OCI-LY7 (cell line): Measurements from ENCODE around the gene EPB41L2. TPM values are rescaled to one million over a fixed set of nuclear protein-coding genes. Genes with fewer than 3 reads are reported as not detected.

Experiments
- BruUV-seq: library from RNA; stranded (reverse); fragments of 400-500 nt; replicated peaks from 2 replicates; lab custom pipeline; 2021; lab: Mats Ljungman, UMichigan
- CTCF ChIA-PET: fragments of 300-600 bp; sonication (Branson Sonifier 250); formaldehyde crosslinking; loops from one replicate; lab custom pipeline; 2022; ENCODE audit warnings: antibody characterized with exemption; ENCODE audit not compliant: unreplicated experiment; lab: Charles Lee
- POLR2A ChIA-PET: fragments of 300-600 bp; sonication (Branson Sonifier 250); formaldehyde crosslinking; loops from one replicate; lab custom pipeline; 2022; ENCODE audit warnings: antibody characterized with exemption; lab: Charles Lee
- DNase-seq: peaks from one replicate; pipeline ENCODE4 v3.0.0-alpha.2; 2015; ENCODE audit warnings: low spot score
- H2AFZ ChIP-seq: fragments of 200-600 bp; sonication (generic), shearing (Covaris generic); 2 replicates; pipeline ENCODE4 v1.6.1; 2014; ENCODE audit warnings: mild to moderate bottlenecking, antibody characterized with exemption, low read length, moderate library complexity
- H3K27ac ChIP-seq: fragments of 200-600 bp; sonication (generic); 2 replicates; pipeline ENCODE4 v1.5.1; 2014; ENCODE audit warnings: mixed run types, low read depth, mild to moderate bottlenecking, moderate library complexity, low read length, inconsistent platforms; ENCODE audit not compliant: poor library complexity, severe bottlenecking
- H3K36me3 ChIP-seq: fragments of 200-600 bp; sonication (generic); 2 replicates; pipeline ENCODE4 v1.6.1; 2014; ENCODE audit warnings: mild to moderate bottlenecking, antibody characterized with exemption, low read length, moderate library complexity, mixed read lengths; ENCODE audit not compliant: insufficient read depth
- H3K4me1 ChIP-seq: fragments of 200-600 bp; sonication (generic); 2 replicates; pipeline ENCODE4 v1.5.1; 2014; ENCODE audit warnings: mild to moderate bottlenecking, low read length; ENCODE audit not compliant: insufficient read depth, poor library complexity, severe bottlenecking
- H3K4me2 ChIP-seq: fragments of 200-600 bp; sonication (generic); 2 replicates; pipeline ENCODE4 v1.6.1; 2014; ENCODE audit warnings: mild to moderate bottlenecking, low read length
- H3K4me3 ChIP-seq: fragments of 200-600 bp; sonication (generic); 2 replicates; pipeline ENCODE4 v1.5.1; 2014; ENCODE audit warnings: mild to moderate bottlenecking, low read depth, low read length; ENCODE audit not compliant: poor library complexity, severe bottlenecking
- H3K79me2 ChIP-seq: fragments of 200-600 bp; sonication (generic); 2 replicates; pipeline ENCODE4 v1.6.1; 2016; ENCODE audit warnings: low read depth, mild to moderate bottlenecking, low read length, moderate library complexity, mixed read lengths; ENCODE audit not compliant: insufficient read depth
- H3K9me2 ChIP-seq: fragments of 200-600 bp; sonication (generic); 2 replicates; pipeline ENCODE4 v1.6.1; 2016; ENCODE audit warnings: mild to moderate bottlenecking, low read length, mixed read lengths; ENCODE audit not compliant: insufficient read depth
- H3K9me3 ChIP-seq: fragments of 200-600 bp; sonication (generic); 2 replicates; pipeline ENCODE4 v1.6.1; 2014; ENCODE audit warnings: mild to moderate bottlenecking, mixed run types, low read length, mixed read lengths
- H4K20me1 ChIP-seq: fragments of 200-600 bp; sonication (generic); 2 replicates; pipeline ENCODE4 v1.6.1; 2014; ENCODE audit warnings: mild to moderate bottlenecking, antibody characterized with exemption, low read length, moderate library complexity, mixed read lengths; ENCODE audit not compliant: insufficient read depth
- EZH2phosphoT487 ChIP-seq: fragments of 200-600 bp; sonication (generic); IDR thresholded peaks from 2 replicates; pipeline ENCODE4 v1.6.1; 2018; ENCODE audit warnings: low read depth, borderline replicate concordance, mild to moderate bottlenecking, mixed run types, antibody characterized with exemption, low read length, moderate library complexity, mixed read lengths
- intact Hi-C: fragments of 100-400 bp; cut with micrococcal nuclease; formaldehyde crosslinking; loops from one replicate; pipeline ENCODE4 v1.10.0; 2022; ENCODE audit not compliant: unreplicated experiment
- total RNA-seq, 2 experiments: library from RNA; depleted of rRNA in 1 of 2; stranded (reverse); fragments of >200 nt in 1 of 2; shearing (Covaris generic) in 1 of 2; gene quantifications; 2 replicates each; pipeline ENCODE4 v1.2.3, GENCODE V29; 2014 to 2022
- TF ChIP-seq, protein P1 (sequence below): fragments of 200-600 bp; sonication (generic); conservative IDR thresholded peaks from 2 replicates; pipeline ENCODE4 v1.5.1; 2014; ENCODE audit warnings: mild to moderate bottlenecking, antibody characterized with exemption, low read length, moderate library complexity, mixed read lengths

The EPB41L2 gene
- total RNA-seq, 2 experiments from 2014 or later: 36.7 to 138 TPM

DNA sequence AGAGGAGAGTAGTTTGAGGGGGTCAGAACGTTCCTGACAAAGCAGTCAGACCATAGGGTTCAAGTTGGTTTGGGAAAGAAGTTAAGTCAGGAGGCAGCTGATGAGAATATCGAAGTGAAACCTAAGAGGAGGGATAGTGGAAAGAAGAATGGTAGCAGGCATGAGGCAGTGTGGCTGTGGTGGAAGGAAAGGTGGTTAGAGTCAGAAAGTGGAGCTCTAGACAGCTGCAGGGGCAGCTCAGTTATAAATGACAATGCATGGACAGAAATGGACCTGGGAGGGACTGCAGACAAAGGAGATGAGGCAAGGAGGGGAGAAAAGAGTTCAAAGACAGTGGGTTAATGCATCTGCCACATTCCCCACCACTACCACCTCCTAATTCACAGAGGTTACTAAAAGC lies 169.3 kb downstream of the EPB41L2 start:
- intact Hi-C loops: no loop called here
- Histone ChIP-seq H4K20me1 (no peaks in the 10 kb centered on the region), H3K9me3 (no peaks in the 10 kb centered on the region), H3K36me3 (peaks cover 19% of the 10 kb centered on the region; the same call in 1 of the 2 replicates), H3K9me2 (no peaks in the 10 kb centered on the region), H2AFZ (no peak overlapping the region), H3K4me1 (no peaks in the 10 kb centered on the region), H3K4me2 (no peak overlapping the region), H3K4me3 (no peak overlapping the region), H3K79me2 (no peaks in the 10 kb centered on the region), H3K27ac (no peak overlapping the region)
- no TSS peak for BruUV-seq
- ChIA-PET CTCF (interaction anchor here (1.5 kb wide), 1 partner anchor 9 kb away, joined by 3 read pairs; no protein-coding TSS in a partner anchor), POLR2A (interaction anchor here (0.5 to 0.8 kb wide), 2 partner anchors 10 to 536 kb away, joined by 3 read pairs; no protein-coding TSS in a partner anchor)
- no peak for DNase-seq
- TF ChIP-seq, protein P1, sequence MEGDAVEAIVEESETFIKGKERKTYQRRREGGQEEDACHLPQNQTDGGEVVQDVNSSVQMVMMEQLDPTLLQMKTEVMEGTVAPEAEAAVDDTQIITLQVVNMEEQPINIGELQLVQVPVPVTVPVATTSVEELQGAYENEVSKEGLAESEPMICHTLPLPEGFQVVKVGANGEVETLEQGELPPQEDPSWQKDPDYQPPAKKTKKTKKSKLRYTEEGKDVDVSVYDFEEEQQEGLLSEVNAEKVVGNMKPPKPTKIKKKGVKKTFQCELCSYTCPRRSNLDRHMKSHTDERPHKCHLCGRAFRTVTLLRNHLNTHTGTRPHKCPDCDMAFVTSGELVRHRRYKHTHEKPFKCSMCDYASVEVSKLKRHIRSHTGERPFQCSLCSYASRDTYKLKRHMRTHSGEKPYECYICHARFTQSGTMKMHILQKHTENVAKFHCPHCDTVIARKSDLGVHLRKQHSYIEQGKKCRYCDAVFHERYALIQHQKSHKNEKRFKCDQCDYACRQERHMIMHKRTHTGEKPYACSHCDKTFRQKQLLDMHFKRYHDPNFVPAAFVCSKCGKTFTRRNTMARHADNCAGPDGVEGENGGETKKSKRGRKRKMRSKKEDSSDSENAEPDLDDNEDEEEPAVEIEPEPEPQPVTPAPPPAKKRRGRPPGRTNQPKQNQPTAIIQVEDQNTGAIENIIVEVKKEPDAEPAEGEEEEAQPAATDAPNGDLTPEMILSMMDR: no peak
- no peak for TF ChIP-seq EZH2phosphoT487

DNA sequence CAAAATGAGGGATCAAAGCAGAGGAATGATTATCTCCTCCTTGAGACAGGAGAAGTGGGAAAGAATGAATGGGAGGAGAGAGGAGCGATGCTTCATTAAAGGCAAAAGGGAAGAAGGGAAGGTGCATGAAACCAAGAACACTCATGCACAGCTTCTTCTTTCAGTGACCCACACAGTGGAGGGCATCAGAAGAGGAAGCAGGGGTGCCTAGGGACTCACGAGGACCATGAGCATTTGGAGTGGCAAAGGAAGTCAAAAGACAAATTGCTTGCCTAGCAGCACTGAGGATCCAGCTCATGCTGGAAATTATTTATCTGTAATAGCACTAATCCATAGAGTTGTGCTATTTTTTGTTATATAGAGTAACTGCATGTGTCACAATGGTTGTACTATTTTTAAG lies 169.8 kb downstream of the EPB41L2 start:
- TF ChIP-seq EZH2phosphoT487: no peak
- TF ChIP-seq, protein P1: no peak
- no peaks in the 10 kb centered on the region for H3K9me2 ChIP-seq
- POLR2A ChIA-PET: interaction anchor here (0.5 to 0.8 kb wide), 3 partner anchors 10 to 535 kb away, joined by 3 to 5 read pairs (median 3); no protein-coding TSS in a partner anchor
- intact Hi-C loops: no loop called here
- CTCF ChIA-PET: interaction anchor here (0.5 to 1.5 kb wide), 2 partner anchors 10 to 685 kb away, joined by 3 read pairs; no protein-coding TSS in a partner anchor
- H4K20me1 ChIP-seq: no peaks in the 10 kb centered on the region
- H3K79me2 ChIP-seq: no peaks in the 10 kb centered on the region
- peaks cover 18% of the 10 kb centered on the region; the same call in 1 of the 2 replicates for H3K36me3 ChIP-seq
- no peak overlapping the region for H3K4me3 ChIP-seq
- no peak overlapping the region for H3K27ac ChIP-seq
- BruUV-seq: no TSS peak
- no peak overlapping the region for H3K4me2 ChIP-seq
- no peak overlapping the region for H2AFZ ChIP-seq
- H3K4me1 ChIP-seq: no peaks in the 10 kb centered on the region
- no peak for DNase-seq
- no peaks in the 10 kb centered on the region for H3K9me3 ChIP-seq

DNA sequence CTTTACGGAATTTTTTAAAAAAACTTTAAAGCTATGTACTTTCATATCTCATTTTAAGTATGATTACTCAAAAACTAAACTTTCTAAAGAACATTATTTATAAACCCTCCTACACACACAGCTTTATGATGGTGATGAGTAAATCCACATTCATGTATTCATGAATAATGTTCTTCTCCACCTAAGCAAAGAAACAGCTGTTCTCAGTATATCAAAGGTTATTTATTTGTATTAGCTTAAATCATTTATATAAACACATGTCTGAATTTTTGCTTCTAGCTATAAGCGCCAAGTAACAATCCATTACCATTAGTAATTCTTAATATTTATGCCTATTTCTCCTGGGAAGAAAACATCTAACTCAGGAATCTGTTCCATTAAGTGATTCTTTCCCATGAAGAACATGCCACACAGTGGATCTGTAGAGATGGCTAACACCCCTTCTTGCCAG lies 172.5 kb downstream of the EPB41L2 start:
- POLR2A ChIA-PET: interaction anchor here (0.6 to 2.3 kb wide), 8 partner anchors 9 to 1550 kb away, joined by 3 to 8 read pairs (median 4); no protein-coding TSS in a partner anchor
- no peak for TF ChIP-seq EZH2phosphoT487
- TF ChIP-seq, protein P1: no peak
- H4K20me1 ChIP-seq: no peaks in the 10 kb centered on the region
- no peak overlapping the region for H3K4me2 ChIP-seq
- CTCF ChIA-PET: no interaction called here
- peaks cover 18% of the 10 kb centered on the region; the same call in 1 of the 2 replicates for H3K36me3 ChIP-seq
- H3K4me1 ChIP-seq: no peaks in the 10 kb centered on the region
- H3K9me2 ChIP-seq: no peaks in the 10 kb centered on the region
- no peak overlapping the region for H3K27ac ChIP-seq
- H2AFZ ChIP-seq: no peak overlapping the region
- no peak overlapping the region for H3K4me3 ChIP-seq
- H3K9me3 ChIP-seq: no peaks in the 10 kb centered on the region
- no peaks in the 10 kb centered on the region for H3K79me2 ChIP-seq
- BruUV-seq: no TSS peak
- intact Hi-C loops: no loop called here
- no peak for DNase-seq
